ENCODE results near the gene HNRNPLL. TPM values are rescaled to one million over a fixed set of nuclear protein-coding genes. Genes with fewer than 3 reads are reported as not detected.

HNRNPLL gene
- total RNA-seq, 1 donor from 2014 or later, result 10.6 TPM

DNA sequence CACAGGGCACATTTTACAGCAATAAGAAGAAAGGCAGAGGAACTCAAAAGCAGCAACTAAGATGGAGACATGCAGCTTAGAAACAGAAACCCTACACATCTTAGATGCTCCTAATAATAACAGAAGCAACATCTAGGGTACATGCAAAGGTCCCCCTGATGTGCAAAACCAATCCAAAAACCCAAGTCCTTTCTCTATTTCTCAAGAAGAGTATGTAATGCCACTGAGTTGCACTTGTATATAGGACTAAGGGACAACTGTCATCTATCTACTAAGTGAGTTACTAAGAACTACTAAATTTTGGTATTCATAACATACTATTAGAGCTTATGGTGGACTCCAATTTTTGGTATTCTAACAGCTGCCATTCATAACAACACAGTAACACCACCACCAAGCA, 28.4 kb downstream of the HNRNPLL start:
- no peak overlapping the region for H3K27ac ChIP-seq

GRCh38 chr2:38572167-38572566, 30.6 kb downstream of the HNRNPLL start:
- Histone ChIP-seq H3K4me3 (no peak overlapping the region), H3K27ac (no peak overlapping the region), H3K4me1 (peaks cover 0 to 4% of the 10 kb centered on the region in 2 donors), H3K36me3 (peaks cover 17 to 58% of the 10 kb centered on the region in 2 donors), H3K9me3 (no peaks in the 10 kb centered on the region), H3K27me3 (no peaks in the 10 kb centered on the region)
- intact Hi-C loops (cut with DNase I), result loop anchor here (10.0 kb wide), 1 partner anchor 257 kb away; no protein-coding TSS in a partner anchor
- DNase-seq (ENCODE audit: low spot score in 2 of 2), result no peak
- TF ChIP-seq, protein P1, sequence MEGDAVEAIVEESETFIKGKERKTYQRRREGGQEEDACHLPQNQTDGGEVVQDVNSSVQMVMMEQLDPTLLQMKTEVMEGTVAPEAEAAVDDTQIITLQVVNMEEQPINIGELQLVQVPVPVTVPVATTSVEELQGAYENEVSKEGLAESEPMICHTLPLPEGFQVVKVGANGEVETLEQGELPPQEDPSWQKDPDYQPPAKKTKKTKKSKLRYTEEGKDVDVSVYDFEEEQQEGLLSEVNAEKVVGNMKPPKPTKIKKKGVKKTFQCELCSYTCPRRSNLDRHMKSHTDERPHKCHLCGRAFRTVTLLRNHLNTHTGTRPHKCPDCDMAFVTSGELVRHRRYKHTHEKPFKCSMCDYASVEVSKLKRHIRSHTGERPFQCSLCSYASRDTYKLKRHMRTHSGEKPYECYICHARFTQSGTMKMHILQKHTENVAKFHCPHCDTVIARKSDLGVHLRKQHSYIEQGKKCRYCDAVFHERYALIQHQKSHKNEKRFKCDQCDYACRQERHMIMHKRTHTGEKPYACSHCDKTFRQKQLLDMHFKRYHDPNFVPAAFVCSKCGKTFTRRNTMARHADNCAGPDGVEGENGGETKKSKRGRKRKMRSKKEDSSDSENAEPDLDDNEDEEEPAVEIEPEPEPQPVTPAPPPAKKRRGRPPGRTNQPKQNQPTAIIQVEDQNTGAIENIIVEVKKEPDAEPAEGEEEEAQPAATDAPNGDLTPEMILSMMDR (IDR thresholded peaks at IDR 0.05), result no peak

More for the DNA sequence above, 28.4 kb downstream of the HNRNPLL start:
- TF ChIP-seq, protein P1 (IDR thresholded peaks at IDR 0.05), result no peak
- intact Hi-C loops (cut with DNase I), result loop anchor here (10.0 kb wide), 1 partner anchor 259 kb away; no protein-coding TSS in a partner anchor
- no peaks in the 10 kb centered on the region for H3K27me3 ChIP-seq
- no peaks in the 10 kb centered on the region for H3K9me3 ChIP-seq
- H3K4me1 ChIP-seq, result peaks cover 0 to 2% of the 10 kb centered on the region in 2 donors
- no peak for DNase-seq (ENCODE audit: low spot score in 2 of 2)
- no peak overlapping the region for H3K4me3 ChIP-seq
- peaks cover 9 to 40% of the 10 kb centered on the region in 2 donors for H3K36me3 ChIP-seq

GRCh38 chr2:38571193-38571592, 31.5 kb downstream of the HNRNPLL start:
- intact Hi-C loops (cut with DNase I), result loop anchor here (10.0 kb wide), 1 partner anchor 256 kb away; no protein-coding TSS in a partner anchor

DNA sequence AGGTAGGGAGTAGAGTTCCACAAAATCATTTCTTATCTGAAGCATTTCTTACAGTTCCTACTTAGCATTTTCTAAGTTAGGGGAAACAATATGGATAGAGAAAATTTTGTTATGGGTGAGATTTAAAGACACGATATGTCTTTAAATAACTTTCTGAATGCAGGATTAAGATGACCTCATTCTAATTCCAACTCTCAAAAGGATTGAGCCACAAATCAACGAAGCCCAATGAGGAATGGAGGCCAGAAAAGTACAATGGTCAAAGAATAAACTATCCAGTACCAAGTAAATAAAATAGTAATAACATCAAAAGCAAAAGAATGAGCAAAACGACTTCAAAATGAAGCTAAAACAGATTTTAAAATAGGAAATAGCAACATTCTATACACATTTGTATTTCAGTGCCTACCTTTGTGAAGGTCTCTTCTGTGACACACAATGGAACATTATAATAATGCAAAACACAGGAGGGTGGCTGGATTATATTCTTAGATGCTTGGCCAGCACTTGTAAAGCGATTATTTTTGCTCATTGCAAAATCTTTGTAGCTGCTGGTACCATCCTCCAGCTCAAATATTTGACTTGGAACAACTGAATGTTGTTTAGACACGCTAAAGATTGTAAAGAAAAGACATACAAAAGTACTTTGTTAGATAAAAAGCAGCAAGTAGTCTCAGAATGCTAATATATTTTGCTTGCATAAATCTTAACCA, 33.8 kb downstream of the HNRNPLL start:
- Histone ChIP-seq H3K4me1 (peaks cover 0 to 2% of the 10 kb centered on the region in 2 donors), H3K36me3 (peaks cover 41 to 82% of the 10 kb centered on the region in 2 donors), H3K9me3 (no peaks in the 10 kb centered on the region), H3K27ac (no peak overlapping the region), H3K27me3 (no peaks in the 10 kb centered on the region), H3K4me3 (no peak overlapping the region)
- no peak for DNase-seq (ENCODE audit: low spot score in 2 of 2)
- TF ChIP-seq, protein P1 (IDR thresholded peaks at IDR 0.05), result no peak
- intact Hi-C loops (cut with DNase I), result no loop called here

More at GRCh38 chr2:38571193-38571592, 31.5 kb downstream of the HNRNPLL start:
- no peak for DNase-seq (ENCODE audit: low spot score in 2 of 2)
- Histone ChIP-seq H3K9me3 (no peaks in the 10 kb centered on the region), H3K36me3 (peaks cover 27 to 67% of the 10 kb centered on the region in 2 donors), H3K27ac (no peak overlapping the region), H3K27me3 (no peaks in the 10 kb centered on the region), H3K4me3 (no peak overlapping the region), H3K4me1 (peaks cover 0 to 4% of the 10 kb centered on the region in 2 donors)
- TF ChIP-seq, protein P1 (IDR thresholded peaks at IDR 0.05), result no peak

DNA sequence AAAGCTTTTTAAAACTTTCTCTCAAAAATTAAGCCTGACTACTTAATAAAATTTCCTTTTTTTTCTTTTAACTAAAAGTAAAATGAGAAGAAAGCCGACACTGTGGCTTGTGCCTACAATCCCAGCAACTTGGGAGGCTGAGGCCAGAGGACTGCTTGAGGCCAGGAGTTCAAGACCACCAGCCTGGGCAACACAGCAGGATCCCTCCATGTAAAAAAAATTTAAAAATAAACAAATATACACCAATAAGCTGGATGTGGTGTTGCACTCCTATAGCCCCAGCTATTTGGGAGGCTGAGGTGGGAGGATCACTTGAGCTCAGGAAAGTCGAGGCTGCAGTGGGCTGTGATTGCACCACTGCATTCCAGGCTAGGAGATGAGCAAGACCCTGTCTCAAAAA, 37.4 kb downstream of the HNRNPLL start:
- DNase-seq (ENCODE audit: low spot score in 2 of 2), result no peak
- intact Hi-C loops (cut with DNase I), result no loop called here
- H3K9me3 ChIP-seq, result no peaks in the 10 kb centered on the region
- no peak overlapping the region for H3K27ac ChIP-seq
- no peak overlapping the region for H3K4me3 ChIP-seq
- peaks cover 53 to 70% of the 10 kb centered on the region in 2 donors for H3K36me3 ChIP-seq
- TF ChIP-seq, protein P1 (IDR thresholded peaks at IDR 0.05), result no peak
- no peaks in the 10 kb centered on the region for H3K27me3 ChIP-seq
- H3K4me1 ChIP-seq, result peaks cover 0 to 2% of the 10 kb centered on the region in 2 donors
